Karpas-422 (cell line): ENCODE results near the gene DIP2C. TPM values are rescaled to one million over a fixed set of nuclear protein-coding genes. Genes with fewer than 3 reads are reported as not detected.

Experiments used
- DNase-seq: peaks from one replicate; pipeline ENCODE4 v3.0.0-alpha.2; 2015
- H2AFZ ChIP-seq: fragments of 200-600 bp; sonication (generic); 2 replicates; pipeline ENCODE4 v1.6.1; 2014; ENCODE audit warnings: antibody characterized with exemption, low read length, mixed read lengths
- H3K27ac ChIP-seq: fragments of 200-600 bp; sonication (generic); 2 replicates; pipeline ENCODE4 v1.5.1; 2014; ENCODE audit warnings: mild to moderate bottlenecking, low read length, moderate library complexity
- H3K27me3 ChIP-seq: fragments of 200-600 bp; sonication (generic); 2 replicates; pipeline ENCODE4 v1.6.1; 2014; ENCODE audit warnings: low read length, mixed read lengths
- H3K36me3 ChIP-seq: fragments of 200-600 bp; sonication (generic); 2 replicates; pipeline ENCODE4 v1.6.1; 2014; ENCODE audit warnings: low read length, mixed read lengths; ENCODE audit not compliant: insufficient read depth
- H3K4me1 ChIP-seq: fragments of 200-600 bp; sonication (generic); 2 replicates; pipeline ENCODE4 v1.6.1; 2014; ENCODE audit warnings: mild to moderate bottlenecking, low read length, mixed read lengths
- H3K4me2 ChIP-seq: fragments of 200-600 bp; sonication (generic); 2 replicates; pipeline ENCODE4 v1.6.1; 2014; ENCODE audit warnings: low read length, low read depth, mild to moderate bottlenecking; ENCODE audit not compliant: poor library complexity, severe bottlenecking
- H3K4me3 ChIP-seq: fragments of 200-600 bp; sonication (generic); 2 replicates; pipeline ENCODE4 v1.5.1; 2014; ENCODE audit warnings: mild to moderate bottlenecking, antibody characterized with exemption, low read length, mixed read lengths
- H3K79me2 ChIP-seq: fragments of 200-600 bp; sonication (generic); 2 replicates; pipeline ENCODE4 v1.6.1; 2014; ENCODE audit warnings: mild to moderate bottlenecking, low read length, mixed read lengths
- H3K9ac ChIP-seq: fragments of 200-600 bp; sonication (generic); 2 replicates; pipeline ENCODE4 v1.6.0; 2014; ENCODE audit warnings: low read length
- H3K9me2 ChIP-seq: fragments of 200-600 bp; sonication (generic), shearing (Covaris generic); replicated peaks from 2 replicates; pipeline ENCODE4 v1.6.0; 2014; ENCODE audit warnings: mild to moderate bottlenecking, low read length, moderate library complexity; ENCODE audit not compliant: insufficient read depth
- H3K9me3 ChIP-seq: fragments of 300-700, 200-600 bp; sonication (generic); 2 replicates; pipeline ENCODE4 v1.6.1; 2014; ENCODE audit warnings: low read length, mixed read lengths
- H4K20me1 ChIP-seq: fragments of 200-600 bp; sonication (generic); 2 replicates; pipeline ENCODE4 v1.6.1; 2014; ENCODE audit warnings: mild to moderate bottlenecking, antibody characterized with exemption, low read length, low read depth; ENCODE audit not compliant: insufficient read depth
- total RNA-seq: library from RNA; depleted of rRNA; stranded (reverse); fragments of >200 nt; shearing (Covaris generic); gene quantifications from 2 replicates; pipeline ENCODE4 v1.2.3, GENCODE V29; 2014; ENCODE audit warnings: low replicate concordance

The DIP2C gene
- total RNA-seq, 1 experiment from 2014 or later = 0.11 TPM

DNA sequence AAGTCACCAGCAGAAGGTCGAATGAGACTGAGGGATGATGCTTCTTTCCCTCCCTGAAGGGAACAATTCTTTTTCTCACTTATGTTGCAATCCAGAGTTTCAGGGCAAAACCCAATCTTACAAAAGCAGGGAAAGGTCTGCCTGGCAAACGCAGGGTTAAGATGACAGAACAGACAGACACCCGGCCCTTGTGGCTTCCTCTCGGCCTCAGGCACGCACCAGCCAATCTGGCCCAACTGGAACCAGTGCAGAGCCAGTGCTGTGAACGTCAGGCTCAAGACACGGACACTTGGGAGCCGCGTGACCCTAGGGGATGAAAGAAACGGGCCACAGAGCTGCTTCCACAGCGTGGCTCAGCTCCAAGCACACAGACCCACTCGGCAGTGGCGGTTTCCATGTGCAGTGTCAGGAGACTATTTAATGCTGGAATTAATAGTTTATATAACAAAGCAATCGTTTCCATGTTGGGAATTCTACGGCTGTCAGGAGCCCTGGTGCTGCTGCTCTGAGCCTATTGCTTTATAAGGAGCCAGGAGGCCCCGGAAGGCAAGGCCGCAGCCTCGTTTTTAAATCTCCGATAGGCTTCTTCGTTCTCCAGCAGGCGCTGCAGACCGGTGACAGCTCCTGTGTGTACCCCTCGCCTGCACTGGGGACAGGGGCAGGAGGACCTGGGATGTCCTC is 198.4 kb downstream of the DIP2C start:
- no peak for DNase-seq
- Histone ChIP-seq H3K36me3 (no peaks in the 10 kb centered on the region), H3K27ac (no peak overlapping the region), H3K9me3 (no peaks in the 10 kb centered on the region), H3K4me3 (no peak overlapping the region), H3K27me3 (no peaks in the 10 kb centered on the region), H4K20me1 (no peaks in the 10 kb centered on the region), H3K4me1 (no peaks in the 10 kb centered on the region), H2AFZ (no peak overlapping the region), H3K79me2 (no peaks in the 10 kb centered on the region), H3K9ac (no peak overlapping the region), H3K9me2 (no peaks in the 10 kb centered on the region), H3K4me2 (no peak overlapping the region)

DNA sequence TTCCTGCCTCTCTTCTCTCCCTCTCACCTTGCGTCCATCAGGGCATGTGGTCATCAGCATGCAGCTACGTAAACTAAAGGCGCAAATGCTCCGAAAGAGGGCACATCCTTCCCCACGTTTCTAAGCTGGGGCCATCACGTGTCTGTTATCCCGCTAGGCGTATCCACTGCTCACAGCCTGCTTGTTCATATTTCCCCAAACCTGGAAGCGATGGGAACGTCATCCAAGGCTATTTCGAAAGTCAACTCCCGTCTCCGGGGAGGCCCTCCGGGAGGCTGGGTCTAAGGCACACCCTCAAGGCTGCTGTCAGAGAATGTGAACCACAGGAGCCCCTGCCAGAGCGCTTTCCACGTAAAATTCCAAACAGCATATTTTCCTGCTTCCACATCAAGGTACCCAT is 199.2 kb downstream of the DIP2C start:
- H3K79me2 ChIP-seq = no peaks in the 10 kb centered on the region
- H2AFZ ChIP-seq = no peak overlapping the region
- no peaks in the 10 kb centered on the region for H3K9me2 ChIP-seq
- no peak for DNase-seq
- H3K4me1 ChIP-seq = no peaks in the 10 kb centered on the region
- H3K36me3 ChIP-seq = no peaks in the 10 kb centered on the region
- H3K9me3 ChIP-seq = no peaks in the 10 kb centered on the region
- H3K4me2 ChIP-seq = no peak overlapping the region
- no peaks in the 10 kb centered on the region for H4K20me1 ChIP-seq
- no peaks in the 10 kb centered on the region for H3K27me3 ChIP-seq
- no peak overlapping the region for H3K27ac ChIP-seq
- H3K9ac ChIP-seq = no peak overlapping the region
- H3K4me3 ChIP-seq = no peak overlapping the region

DNA sequence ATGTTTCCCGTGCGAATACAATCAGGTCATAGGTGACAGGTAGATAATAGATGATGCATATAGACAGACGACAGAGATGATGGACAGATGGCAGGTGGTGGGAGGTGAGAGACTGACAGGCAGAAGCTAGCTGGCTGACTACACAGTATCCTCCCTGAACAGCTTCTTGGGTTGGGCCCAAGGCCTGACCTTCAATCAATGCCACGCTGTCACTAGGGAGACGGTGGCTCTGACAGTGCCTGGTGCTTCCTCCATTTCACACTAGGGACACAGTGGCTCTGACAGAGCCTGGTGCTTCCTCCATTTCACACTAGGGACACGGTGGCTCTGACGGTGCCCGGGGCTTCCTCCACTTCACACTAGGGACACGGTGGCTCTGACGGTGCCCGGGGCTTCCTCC is 200.1 kb downstream of the DIP2C start:
- H3K27me3 ChIP-seq = no peaks in the 10 kb centered on the region
- no peaks in the 10 kb centered on the region for H4K20me1 ChIP-seq
- H3K79me2 ChIP-seq = no peaks in the 10 kb centered on the region
- H3K9me2 ChIP-seq = no peaks in the 10 kb centered on the region
- H3K4me1 ChIP-seq = no peaks in the 10 kb centered on the region
- no peak overlapping the region for H3K4me2 ChIP-seq
- no peak overlapping the region for H3K9ac ChIP-seq
- H2AFZ ChIP-seq = no peak overlapping the region
- no peaks in the 10 kb centered on the region for H3K36me3 ChIP-seq
- no peak overlapping the region for H3K4me3 ChIP-seq
- H3K27ac ChIP-seq = no peak overlapping the region
- no peak for DNase-seq
- no peaks in the 10 kb centered on the region for H3K9me3 ChIP-seq

DNA sequence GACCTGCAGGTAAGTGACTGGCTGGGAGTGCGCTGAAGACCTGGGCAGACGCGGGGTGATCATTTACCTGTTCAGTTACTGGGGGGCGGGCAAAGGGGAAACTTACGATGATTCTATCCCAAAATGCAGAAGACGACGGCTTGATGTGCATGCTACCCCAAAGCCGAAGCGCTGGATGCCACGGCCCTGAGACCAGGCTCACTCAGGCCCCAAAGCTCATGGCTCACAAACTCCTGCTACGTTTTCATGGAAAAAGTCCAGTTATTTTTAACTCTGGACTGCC is 200.6 kb downstream of the DIP2C start:
- Histone ChIP-seq H4K20me1 (no peaks in the 10 kb centered on the region), H3K4me3 (no peak overlapping the region), H3K79me2 (no peaks in the 10 kb centered on the region), H3K27ac (no peak overlapping the region), H3K4me1 (no peaks in the 10 kb centered on the region), H3K9me3 (no peaks in the 10 kb centered on the region), H3K9me2 (no peaks in the 10 kb centered on the region), H3K27me3 (no peaks in the 10 kb centered on the region), H3K4me2 (no peak overlapping the region), H3K9ac (no peak overlapping the region), H3K36me3 (no peaks in the 10 kb centered on the region), H2AFZ (no peak overlapping the region)
- DNase-seq = no peak

DNA sequence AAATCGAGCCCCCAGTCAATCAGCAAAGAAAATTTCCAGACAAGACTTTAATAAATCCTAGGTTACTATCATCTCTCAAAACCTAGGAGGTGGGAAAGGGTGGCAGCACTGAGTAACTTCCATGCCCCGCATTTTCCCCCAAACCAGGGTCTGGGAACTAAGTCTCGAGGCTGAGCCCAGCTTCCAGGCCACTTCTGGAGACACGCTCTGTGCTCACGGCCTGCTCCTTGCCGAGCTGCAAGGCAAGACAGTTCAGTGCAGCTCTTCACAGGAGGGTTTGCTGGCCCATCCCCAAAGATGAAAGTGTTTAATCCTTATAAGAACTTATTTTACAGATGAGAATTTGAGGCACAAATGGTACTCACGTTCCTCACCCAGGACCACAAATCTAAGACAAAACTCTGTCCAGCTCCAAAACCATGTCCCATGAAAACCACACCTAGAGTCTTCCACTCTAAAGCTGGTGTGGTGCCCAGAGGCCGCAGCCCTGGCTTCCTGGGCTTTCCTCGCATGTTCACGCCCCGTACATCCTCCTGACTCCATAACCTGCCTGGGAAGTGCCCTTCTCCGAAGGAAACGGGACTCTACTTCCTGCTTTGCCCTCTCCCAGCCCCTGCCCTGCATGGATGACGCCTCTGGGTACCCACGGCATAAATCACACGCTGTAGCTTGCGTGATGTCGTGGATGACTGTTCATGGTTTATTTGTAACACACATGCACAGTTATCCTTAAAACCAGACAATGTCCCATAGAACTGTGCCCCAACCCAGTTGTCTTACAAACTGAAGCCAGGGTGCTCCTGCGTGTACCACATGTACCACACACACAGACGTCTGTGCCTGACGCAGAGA is 201.2 kb downstream of the DIP2C start:
- Histone ChIP-seq H3K27me3 (no peaks in the 10 kb centered on the region), H3K79me2 (no peaks in the 10 kb centered on the region), H3K36me3 (no peaks in the 10 kb centered on the region), H4K20me1 (no peaks in the 10 kb centered on the region), H3K9me2 (no peaks in the 10 kb centered on the region), H2AFZ (no peak overlapping the region), H3K4me3 (no peak overlapping the region), H3K4me2 (no peak overlapping the region), H3K4me1 (no peaks in the 10 kb centered on the region), H3K9ac (no peak overlapping the region), H3K27ac (no peak overlapping the region), H3K9me3 (no peaks in the 10 kb centered on the region)
- DNase-seq = no peak

DNA sequence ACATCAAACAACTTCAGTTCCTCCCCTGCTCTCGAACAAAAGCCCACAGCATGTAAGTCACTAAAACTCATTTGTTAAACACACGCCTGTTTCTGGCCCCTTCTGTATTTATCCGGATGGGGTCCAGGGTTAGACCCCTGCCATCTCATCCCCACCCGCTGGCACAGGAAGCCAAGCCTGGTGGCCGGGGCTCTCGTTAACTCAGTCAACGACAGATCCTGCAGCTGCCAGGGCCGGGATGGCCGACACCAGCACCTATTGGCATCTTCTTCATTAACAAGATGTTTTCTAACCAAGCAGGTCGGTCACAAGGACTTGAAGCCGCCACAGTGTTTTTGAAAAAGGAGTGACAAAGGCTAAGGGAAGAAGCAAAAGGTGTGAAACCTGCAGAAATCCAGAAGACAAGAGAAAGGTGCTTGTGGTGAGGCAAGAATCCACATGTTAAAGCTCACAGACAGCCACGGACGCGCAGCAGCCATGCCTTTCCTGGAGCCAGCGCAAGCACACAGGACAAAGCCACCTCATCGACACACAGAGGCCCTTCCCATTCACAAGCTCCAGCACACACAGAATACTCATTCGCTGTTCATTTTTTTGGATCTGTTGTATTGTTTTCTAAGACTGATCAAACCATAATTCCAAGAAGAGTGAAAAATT is 202.7 kb downstream of the DIP2C start:
- Histone ChIP-seq H3K9ac (no peak overlapping the region), H4K20me1 (no peaks in the 10 kb centered on the region), H3K9me2 (no peaks in the 10 kb centered on the region), H3K79me2 (no peaks in the 10 kb centered on the region), H3K4me1 (no peaks in the 10 kb centered on the region), H3K9me3 (no peaks in the 10 kb centered on the region), H3K36me3 (no peaks in the 10 kb centered on the region), H3K27ac (no peak overlapping the region), H3K4me2 (no peak overlapping the region), H3K27me3 (no peaks in the 10 kb centered on the region), H2AFZ (no peak overlapping the region), H3K4me3 (no peak overlapping the region)
- DNase-seq = no peak

DNA sequence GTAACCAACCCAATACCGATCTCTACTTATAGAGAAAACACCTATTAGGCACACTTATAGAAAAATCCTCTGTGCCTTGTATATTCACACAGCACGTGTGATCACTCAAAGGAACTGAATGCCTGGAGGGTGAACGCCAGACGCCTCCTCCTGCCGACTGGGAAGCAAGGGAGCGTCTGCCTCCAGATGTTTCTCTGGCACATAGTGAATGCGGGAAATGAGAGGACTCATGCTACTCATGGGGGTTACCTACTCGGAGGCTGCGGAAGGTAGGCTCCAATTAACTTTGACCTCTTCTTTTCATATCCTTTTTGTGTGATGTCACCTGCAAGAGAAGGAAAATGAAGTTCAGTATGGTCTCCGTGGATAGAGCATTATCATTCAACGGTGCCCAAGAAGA is 203.3 kb downstream of the DIP2C start:
- H3K4me3 ChIP-seq = no peak overlapping the region
- H3K27ac ChIP-seq = no peak overlapping the region

DNA sequence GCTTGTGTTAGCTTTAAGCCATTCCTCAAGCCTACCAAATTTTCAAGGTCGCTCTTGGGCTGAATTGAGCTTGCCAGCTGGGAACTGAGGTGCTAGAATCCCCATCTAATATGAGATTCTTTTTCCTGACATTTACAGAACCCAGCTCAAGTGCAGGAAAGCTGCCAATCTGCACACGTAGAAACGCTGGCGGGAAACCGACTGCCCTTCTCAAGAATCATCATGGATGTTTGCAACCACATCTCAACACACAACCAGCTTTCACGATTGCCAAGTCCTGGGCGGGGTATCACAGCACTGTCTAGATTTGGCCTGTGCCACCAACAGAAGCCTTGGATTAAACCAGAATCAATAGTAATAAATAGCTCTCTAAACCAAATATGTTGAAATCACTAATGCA is 203.7 kb downstream of the DIP2C start:
- Histone ChIP-seq H2AFZ (no peak overlapping the region), H3K36me3 (no peaks in the 10 kb centered on the region), H3K9me3 (no peaks in the 10 kb centered on the region), H3K9ac (no peak overlapping the region), H3K4me2 (no peak overlapping the region), H3K4me1 (no peaks in the 10 kb centered on the region), H3K27me3 (no peaks in the 10 kb centered on the region), H3K27ac (no peak overlapping the region), H3K4me3 (no peak overlapping the region), H4K20me1 (no peaks in the 10 kb centered on the region), H3K79me2 (no peaks in the 10 kb centered on the region), H3K9me2 (no peaks in the 10 kb centered on the region)
- DNase-seq = no peak

More for the DNA sequence above, 203.3 kb downstream of the DIP2C start:
- DNase-seq = no peak
- Histone ChIP-seq H3K9me3 (no peaks in the 10 kb centered on the region), H3K4me2 (no peak overlapping the region), H3K9ac (no peak overlapping the region), H3K4me1 (no peaks in the 10 kb centered on the region), H3K27me3 (no peaks in the 10 kb centered on the region), H2AFZ (no peak overlapping the region), H4K20me1 (no peaks in the 10 kb centered on the region), H3K36me3 (no peaks in the 10 kb centered on the region), H3K79me2 (no peaks in the 10 kb centered on the region), H3K9me2 (no peaks in the 10 kb centered on the region)
